ENCODE measurements around the gene TPI1.

DNA sequence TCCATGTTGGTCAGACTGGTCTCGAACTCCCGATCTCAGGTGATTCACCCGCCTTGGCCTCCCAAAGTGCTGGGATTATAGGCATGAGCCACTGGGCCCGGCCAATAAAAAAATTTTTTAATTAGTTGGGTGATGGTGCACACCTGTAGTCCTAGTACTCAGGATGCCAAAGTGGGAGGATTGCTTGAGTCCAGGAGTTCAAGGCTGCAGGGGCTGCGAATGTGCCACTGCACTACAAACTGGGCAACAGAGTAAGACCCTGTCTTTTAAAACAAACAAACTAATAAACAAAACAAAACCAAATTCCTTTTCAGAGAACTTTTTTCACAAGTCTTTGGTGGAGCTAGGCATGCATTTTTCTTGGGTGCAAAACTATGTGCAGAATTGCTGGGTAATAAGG is 15.9 kb downstream of the TPI1 start:
- TF ChIP-seq POLR2A (IDR thresholded peaks at IDR 0.05; ENCODE audit: low read depth, low read length) (no peak), TAF1 (IDR thresholded peaks at IDR 0.05; ENCODE audit: borderline replicate concordance, low read depth, low read length) (no peak), POLR2AphosphoS5 (IDR thresholded peaks at IDR 0.05; ENCODE audit: low read depth, low read length) (no peak)
